Measurements from ENCODE around the gene GRM4. TPM values are rescaled to one million over a fixed set of nuclear protein-coding genes. Genes with fewer than 3 reads are reported as not detected.

GRM4 gene
- total RNA-seq, 1 donor from 2014 or later: not detected

DNA sequence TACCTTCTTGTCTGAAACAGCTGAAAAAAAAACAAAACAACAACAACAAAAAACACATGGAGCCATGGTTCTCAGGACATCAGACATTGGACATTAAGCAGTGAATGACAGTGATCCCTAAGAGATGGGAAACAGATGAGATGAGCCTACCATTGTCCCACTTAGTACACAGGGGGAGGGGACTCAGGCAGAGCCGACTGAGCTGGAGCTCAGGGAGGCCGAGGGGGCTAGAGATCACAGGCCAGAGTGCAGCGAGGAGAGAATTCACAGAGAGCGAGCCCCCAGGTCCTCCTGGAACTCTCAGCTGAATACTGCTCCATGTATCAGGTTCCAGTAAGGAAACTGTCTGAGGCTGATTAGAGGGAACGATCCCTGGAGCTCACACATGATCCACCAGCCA, 134.6 kb downstream of the GRM4 start:
- H3K27me3 ChIP-seq (ENCODE audit: low read depth): peaks cover 92% of the 10 kb centered on the region
- intact Hi-C loops (cut with micrococcal nuclease): no loop called here

DNA sequence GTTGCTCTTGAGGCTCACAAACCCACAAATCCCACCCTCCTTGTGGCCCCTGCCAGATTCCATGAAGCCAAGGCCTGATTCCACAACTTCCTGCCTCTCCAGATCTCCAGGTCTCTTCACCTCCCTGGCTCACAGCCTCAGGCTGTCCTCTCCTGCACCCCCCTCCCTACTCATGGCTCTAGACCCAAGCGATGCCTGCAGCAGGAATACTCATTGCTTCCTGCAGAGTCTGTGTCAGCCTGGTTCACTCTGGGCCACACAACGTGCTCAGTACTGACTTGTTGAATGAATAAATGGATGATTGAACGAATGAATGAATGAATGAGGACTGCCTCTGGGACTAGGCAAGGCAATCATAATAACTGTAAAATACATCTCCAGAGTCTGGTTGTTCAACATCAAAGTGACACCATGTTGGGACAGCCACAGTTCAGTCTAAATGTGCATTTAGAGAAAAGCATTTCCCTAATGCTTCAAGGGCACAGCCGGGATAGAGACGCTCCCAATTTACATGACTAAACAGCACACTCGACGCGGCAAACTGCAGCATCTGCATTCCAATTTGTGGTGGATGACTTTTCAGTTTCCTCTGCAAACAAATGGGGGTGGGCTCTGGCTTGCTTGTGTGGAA, 139.9 kb downstream of the GRM4 start:
- Histone ChIP-seq H3K27me3 (ENCODE audit: low read depth) (peaks cover 79% of the 10 kb centered on the region), H3K27ac (replicated peaks) (no peak overlapping the region), H3K36me3 (no peaks in the 10 kb centered on the region), H3K4me3 (no peak overlapping the region), H3K4me1 (no peaks in the 10 kb centered on the region), H3K9me3 (replicated peaks) (peaks cover 10% of the 10 kb centered on the region)
- TF ChIP-seq, protein P1, sequence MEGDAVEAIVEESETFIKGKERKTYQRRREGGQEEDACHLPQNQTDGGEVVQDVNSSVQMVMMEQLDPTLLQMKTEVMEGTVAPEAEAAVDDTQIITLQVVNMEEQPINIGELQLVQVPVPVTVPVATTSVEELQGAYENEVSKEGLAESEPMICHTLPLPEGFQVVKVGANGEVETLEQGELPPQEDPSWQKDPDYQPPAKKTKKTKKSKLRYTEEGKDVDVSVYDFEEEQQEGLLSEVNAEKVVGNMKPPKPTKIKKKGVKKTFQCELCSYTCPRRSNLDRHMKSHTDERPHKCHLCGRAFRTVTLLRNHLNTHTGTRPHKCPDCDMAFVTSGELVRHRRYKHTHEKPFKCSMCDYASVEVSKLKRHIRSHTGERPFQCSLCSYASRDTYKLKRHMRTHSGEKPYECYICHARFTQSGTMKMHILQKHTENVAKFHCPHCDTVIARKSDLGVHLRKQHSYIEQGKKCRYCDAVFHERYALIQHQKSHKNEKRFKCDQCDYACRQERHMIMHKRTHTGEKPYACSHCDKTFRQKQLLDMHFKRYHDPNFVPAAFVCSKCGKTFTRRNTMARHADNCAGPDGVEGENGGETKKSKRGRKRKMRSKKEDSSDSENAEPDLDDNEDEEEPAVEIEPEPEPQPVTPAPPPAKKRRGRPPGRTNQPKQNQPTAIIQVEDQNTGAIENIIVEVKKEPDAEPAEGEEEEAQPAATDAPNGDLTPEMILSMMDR (IDR thresholded peaks at IDR 0.05; ENCODE audit: borderline replicate concordance): no peak
- no peak for DNase-seq
- intact Hi-C loops (cut with micrococcal nuclease): no loop called here

More for the DNA sequence above, 134.6 kb downstream of the GRM4 start:
- TF ChIP-seq, protein P1 (IDR thresholded peaks at IDR 0.05; ENCODE audit: borderline replicate concordance): no peak
- Histone ChIP-seq H3K4me1 (no peaks in the 10 kb centered on the region), H3K4me3 (no peak overlapping the region), H3K27ac (replicated peaks) (no peak overlapping the region), H3K9me3 (replicated peaks) (no peaks in the 10 kb centered on the region), H3K36me3 (no peaks in the 10 kb centered on the region)
- DNase-seq: no peak

DNA sequence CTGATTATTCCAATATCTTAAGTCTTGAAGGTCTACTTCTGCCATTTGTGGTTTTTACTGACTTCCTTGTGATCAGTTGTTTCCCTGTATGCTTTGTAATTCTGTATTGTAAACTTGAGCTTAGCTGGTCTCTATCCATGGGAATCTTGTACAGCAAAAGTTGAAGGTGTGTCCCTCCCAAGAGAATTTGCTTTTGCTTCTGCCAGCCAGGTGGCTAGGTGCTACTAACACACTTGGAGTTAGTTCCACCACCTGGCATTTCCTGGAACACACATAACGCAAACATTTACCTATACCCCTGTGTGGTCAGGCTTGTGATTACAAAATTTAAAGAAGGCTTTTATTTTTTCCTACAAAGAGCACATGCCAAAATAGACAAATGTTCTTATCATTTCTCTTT, 141.2 kb downstream of the GRM4 start:
- Histone ChIP-seq H3K27ac (replicated peaks) (no peak overlapping the region), H3K4me1 (no peaks in the 10 kb centered on the region), H3K27me3 (ENCODE audit: low read depth) (peaks cover 79% of the 10 kb centered on the region), H3K36me3 (no peaks in the 10 kb centered on the region), H3K9me3 (replicated peaks) (peaks cover 10% of the 10 kb centered on the region), H3K4me3 (no peak overlapping the region)
- TF ChIP-seq, protein P1 (IDR thresholded peaks at IDR 0.05; ENCODE audit: borderline replicate concordance): no peak
- intact Hi-C loops (cut with micrococcal nuclease): no loop called here
- no peak for DNase-seq

DNA sequence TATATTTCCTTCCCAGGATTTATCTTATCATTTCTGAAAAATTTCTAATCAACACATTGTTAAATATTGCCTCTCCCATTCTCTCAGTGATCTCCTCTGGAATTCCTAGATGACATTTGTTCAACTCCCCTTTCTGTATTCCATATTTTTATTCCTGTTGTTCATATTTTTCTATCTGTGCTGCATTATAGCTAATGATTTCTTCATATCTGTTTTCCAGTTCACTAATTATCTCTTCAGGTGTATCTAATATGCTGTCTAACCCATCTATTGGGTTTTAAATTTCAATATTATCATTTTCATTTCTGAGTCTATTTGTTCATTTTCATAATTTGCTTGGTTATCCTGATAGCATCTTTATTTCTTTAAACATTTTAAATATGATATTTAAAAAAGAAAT, 141.9 kb downstream of the GRM4 start:
- peaks cover 10% of the 10 kb centered on the region for H3K9me3 ChIP-seq (replicated peaks)
- H3K27ac ChIP-seq (replicated peaks): no peak overlapping the region
- TF ChIP-seq, protein P1 (IDR thresholded peaks at IDR 0.05; ENCODE audit: borderline replicate concordance): no peak
- H3K27me3 ChIP-seq (ENCODE audit: low read depth): peaks cover 77% of the 10 kb centered on the region
- no peaks in the 10 kb centered on the region for H3K4me1 ChIP-seq
- H3K4me3 ChIP-seq: no peak overlapping the region
- DNase-seq: no peak
- intact Hi-C loops (cut with micrococcal nuclease): no loop called here
- no peaks in the 10 kb centered on the region for H3K36me3 ChIP-seq

DNA sequence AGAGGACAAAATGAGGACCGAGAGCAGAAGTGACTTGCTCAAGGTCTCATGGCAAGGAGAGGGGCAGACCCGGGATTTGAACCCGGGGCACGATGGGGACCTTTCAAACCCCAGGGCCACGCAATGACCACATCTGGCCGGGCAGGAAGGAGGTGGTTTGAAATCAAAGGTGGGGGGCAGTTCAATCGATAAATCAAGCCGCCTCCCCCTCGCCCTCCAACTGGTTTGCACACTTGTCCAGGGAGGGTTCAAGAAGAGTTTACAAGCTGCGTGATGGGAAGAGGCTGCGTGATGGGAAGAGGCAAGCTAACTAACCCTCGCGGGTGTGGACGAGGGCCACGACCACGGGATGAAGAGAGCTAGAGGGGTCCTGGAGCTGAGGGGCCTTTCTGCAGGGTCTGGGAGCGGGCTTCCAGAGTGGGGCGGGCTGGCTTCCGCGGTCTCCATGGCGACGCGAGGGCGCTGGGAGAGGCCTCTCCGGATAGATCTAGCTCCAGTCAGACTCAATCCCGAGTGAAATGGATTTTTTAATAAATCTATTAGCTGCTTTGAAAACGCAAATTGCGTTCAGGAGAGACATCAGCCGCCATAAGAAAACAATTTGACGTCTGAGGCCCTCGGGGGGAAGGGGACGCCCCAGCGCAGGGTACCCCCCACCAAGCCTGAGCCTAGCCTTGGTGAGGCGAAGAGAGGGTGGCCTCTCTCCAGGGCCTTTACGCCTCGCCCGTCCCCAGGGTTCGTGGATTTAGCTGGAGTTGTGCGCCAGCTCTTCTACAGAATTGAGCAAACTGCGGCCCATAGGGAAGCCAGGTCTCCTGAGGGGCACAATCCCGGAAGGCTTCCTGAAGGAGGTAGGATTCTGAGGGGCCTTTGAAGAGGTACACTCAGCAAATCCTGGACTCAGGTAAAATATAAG, 143.9 kb downstream of the GRM4 start:
- Histone ChIP-seq H3K36me3 (no peaks in the 10 kb centered on the region), H3K4me3 (no peak overlapping the region), H3K9me3 (replicated peaks) (peaks cover 21% of the 10 kb centered on the region), H3K4me1 (no peaks in the 10 kb centered on the region), H3K27me3 (ENCODE audit: low read depth) (peaks cover 68% of the 10 kb centered on the region), H3K27ac (replicated peaks) (no peak overlapping the region)
- intact Hi-C loops (cut with micrococcal nuclease): no loop called here
- TF ChIP-seq, protein P1 (IDR thresholded peaks at IDR 0.05; ENCODE audit: borderline replicate concordance): no peak
- no peak for DNase-seq
